Neural cell (in vitro differentiated cells): ENCODE results near the gene CPLX4. TPM values are rescaled to one million over a fixed set of nuclear protein-coding genes. Genes with fewer than 3 reads are reported as not detected.

ENCODE experiments used
- H2AFZ ChIP-seq: fragments of 200-600, 300-800 bp; sonication (generic), shearing (Covaris generic); 2 replicates; pipeline ENCODE4 v1.6.0; 2014; ENCODE audit warnings: low read depth, mild to moderate bottlenecking, antibody characterized with exemption, low read length, moderate library complexity
- H3F3A ChIP-seq: fragments of 200-600 bp; shearing (Covaris generic); 2 replicates; pipeline ENCODE4 v1.6.1; 2016; ENCODE audit warnings: mild to moderate bottlenecking, moderate library complexity, mixed read lengths, antibody characterized with exemption, low read length; ENCODE audit not compliant: insufficient read depth, poor library complexity, severe bottlenecking
- H3K27ac ChIP-seq: fragments of 200-600, 300-800 bp; sonication (generic), shearing (Covaris generic); 2 replicates; pipeline ENCODE4 v1.5.1; 2014; ENCODE audit warnings: mild to moderate bottlenecking, low read length, moderate library complexity
- H3K27me3 ChIP-seq: fragments of 300-800, 200-600 bp; sonication (generic), shearing (Covaris generic); 2 replicates; pipeline ENCODE4 v1.6.0; 2014; ENCODE audit warnings: mild to moderate bottlenecking, low read depth, low read length, moderate library complexity; ENCODE audit not compliant: insufficient read depth
- H3K36me3 ChIP-seq: fragments of 300-800, 200-600 bp; sonication (generic), shearing (Covaris generic); 2 replicates; pipeline ENCODE4 v1.5.1; 2014; ENCODE audit warnings: mild to moderate bottlenecking, antibody characterized with exemption, low read length, moderate library complexity; ENCODE audit not compliant: insufficient read depth
- H3K4me2 ChIP-seq: fragments of 300-800, 200-600 bp; sonication (generic), shearing (Covaris generic); 2 replicates; pipeline ENCODE4 v1.6.0; 2014; ENCODE audit warnings: mild to moderate bottlenecking, low read length
- H3K4me3 ChIP-seq: fragments of 300-800, 200-600 bp; sonication (generic), shearing (Covaris generic); 2 replicates; pipeline ENCODE4 v1.5.1; 2014; ENCODE audit warnings: mild to moderate bottlenecking, low read length, moderate library complexity
- H3K79me2 ChIP-seq: fragments of 200-600 bp; shearing (Covaris generic); replicated peaks from 2 replicates; pipeline ENCODE4 v1.6.0; 2014; ENCODE audit warnings: mild to moderate bottlenecking, low read length, moderate library complexity; ENCODE audit not compliant: insufficient read depth
- H3K9ac ChIP-seq: fragments of 300-800, 200-600 bp; sonication (generic), shearing (Covaris generic); 2 replicates; pipeline ENCODE4 v1.6.1; 2016; ENCODE audit warnings: mild to moderate bottlenecking, low read length, mixed read lengths
- H3K9me2 ChIP-seq: fragments of 200-600 bp; shearing (Covaris generic); 2 replicates; pipeline ENCODE4 v1.6.1; 2016; ENCODE audit warnings: mild to moderate bottlenecking, low read length, mixed read lengths; ENCODE audit not compliant: insufficient read depth
- H3K9me3 ChIP-seq: fragments of 200-600, 300-800 bp; sonication (generic), shearing (Covaris generic); 2 replicates; pipeline ENCODE4 v1.6.1; 2016; ENCODE audit warnings: mild to moderate bottlenecking, mixed run types, low read length, moderate library complexity, mixed read lengths
- H4K20me1 ChIP-seq: fragments of 200-600 bp; shearing (Covaris generic); 2 replicates; pipeline ENCODE4 v1.6.1; 2016; ENCODE audit warnings: mild to moderate bottlenecking, mixed run types; ENCODE audit not compliant: insufficient read depth
- CTCF ChIP-seq: fragments of 450-650 bp; IDR thresholded peaks from 2 replicates; pipeline ENCODE4 v1.5.1; 2014; ENCODE audit warnings: antibody characterized with exemption, mild to moderate bottlenecking, moderate library complexity; ENCODE audit not compliant: poor library complexity, severe bottlenecking
- EP300 ChIP-seq: fragments of 450-650 bp; conservative IDR thresholded peaks from 2 replicates; pipeline ENCODE4 v1.6.1; 2014; ENCODE audit warnings: antibody characterized with exemption, mild to moderate bottlenecking, moderate library complexity; ENCODE audit not compliant: poor library complexity, severe bottlenecking
- EZH2 ChIP-seq: fragments of 200-600, 300-800 bp; shearing (Covaris generic), sonication (generic); IDR thresholded peaks from 2 replicates; pipeline ENCODE4 v1.6.1; 2014; ENCODE audit warnings: antibody characterized with exemption, low read length, borderline replicate concordance, mild to moderate bottlenecking; ENCODE audit not compliant: insufficient read depth, poor library complexity, severe bottlenecking
- MXI1 ChIP-seq: fragments of 450-650 bp; conservative IDR thresholded peaks from 2 replicates; pipeline ENCODE4 v1.6.1; 2014; ENCODE audit warnings: antibody characterized with exemption, mild to moderate bottlenecking; ENCODE audit not compliant: poor library complexity, severe bottlenecking
- POLR2AphosphoS5 ChIP-seq: IDR thresholded peaks from 2 replicates; pipeline ENCODE4 v1.6.1; 2012
- RAD21 ChIP-seq: fragments of 450-650 bp; conservative IDR thresholded peaks from 2 replicates; pipeline ENCODE4 v1.6.1; 2014; ENCODE audit warnings: antibody characterized with exemption, mild to moderate bottlenecking, moderate library complexity
- REST ChIP-seq: IDR thresholded peaks from 2 replicates; pipeline ENCODE4 v1.6.1; 2012; ENCODE audit warnings: borderline replicate concordance
- SMC3 ChIP-seq: fragments of 450-650 bp; conservative IDR thresholded peaks from 2 replicates; pipeline ENCODE4 v1.6.1; 2014; ENCODE audit warnings: antibody characterized with exemption, mild to moderate bottlenecking, moderate library complexity; ENCODE audit not compliant: poor library complexity
- TAF1 ChIP-seq: IDR thresholded peaks from 2 replicates; pipeline ENCODE4 v1.6.1; 2012; ENCODE audit warnings: low read depth
- polyA plus RNA-seq: library from polyadenylated mRNA; depleted of rRNA; stranded (reverse); fragments of >200 nt; gene quantifications from 2 replicates; pipeline ENCODE4 v1.2.3, GENCODE V29; 2014

CPLX4 gene
- polyA plus RNA-seq, 1 donor from 2014 or later, result not detected

GRCh38 chr18:59282341-59282740, 36.1 kb downstream of the CPLX4 start:
- H3F3A ChIP-seq, result no peaks in the 10 kb centered on the region
- H2AFZ ChIP-seq, result no peak overlapping the region
- no peaks in the 10 kb centered on the region for H3K9me2 ChIP-seq
- no peaks in the 10 kb centered on the region for H4K20me1 ChIP-seq
- no peaks in the 10 kb centered on the region for H3K9me3 ChIP-seq
- H3K27ac ChIP-seq, result no peak overlapping the region
- no peak for TF ChIP-seq CTCF
- TF ChIP-seq MXI1, result no peak
- TF ChIP-seq TAF1, result no peak
- TF ChIP-seq EP300, result no peak
- no peak for TF ChIP-seq RAD21
- TF ChIP-seq SMC3, result no peak
- no peak for TF ChIP-seq EZH2
- no peak for TF ChIP-seq REST
- no peak for TF ChIP-seq POLR2AphosphoS5
- no peaks in the 10 kb centered on the region for H3K79me2 ChIP-seq
- no peak overlapping the region for H3K9ac ChIP-seq
- H3K4me3 ChIP-seq, result no peak overlapping the region
- no peak overlapping the region for H3K4me2 ChIP-seq
- H3K36me3 ChIP-seq, result no peaks in the 10 kb centered on the region
- H3K27me3 ChIP-seq, result peaks cover 47% of the 10 kb centered on the region

- no peaks in the 10 kb centered on the region for H3K9me2 ChIP-seq
- no peak overlapping the region for H3K9ac ChIP-seq
- H3K27ac ChIP-seq, result no peak overlapping the region
- no peaks in the 10 kb centered on the region for H3K79me2 ChIP-seq
- no peaks in the 10 kb centered on the region for H3F3A ChIP-seq
- H3K9me3 ChIP-seq, result no peaks in the 10 kb centered on the region
- TF ChIP-seq EP300 (no peak), EZH2 (no peak), POLR2AphosphoS5 (no peak), CTCF (no peak), SMC3 (no peak), TAF1 (no peak), REST (no peak), MXI1 (no peak), RAD21 (no peak)
- H4K20me1 ChIP-seq, result no peaks in the 10 kb centered on the region
- H3K4me3 ChIP-seq, result no peak overlapping the region
- peaks cover 62% of the 10 kb centered on the region for H3K27me3 ChIP-seq
- no peak overlapping the region for H3K4me2 ChIP-seq
- H2AFZ ChIP-seq, result no peak overlapping the region
- no peaks in the 10 kb centered on the region for H3K36me3 ChIP-seq
These were observed 38.7 kb downstream of the CPLX4 start for GRCh38 chr18:59279722-59280121.
